DND-41 (cell line): Measurements from ENCODE around the gene FAM83C.

ENCODE experiments used
- EZH2 ChIP-seq: IDR thresholded peaks from 3 replicates; pipeline ENCODE4 v1.6.1; 2012; ENCODE audit warnings: borderline replicate concordance, low read depth, mild to moderate bottlenecking, moderate library complexity, low read length, inconsistent platforms; ENCODE audit not compliant: severe bottlenecking
- TF ChIP-seq, protein P1 (sequence below): IDR thresholded peaks from 2 replicates; pipeline ENCODE4 v1.5.1; 2012; ENCODE audit warnings: borderline replicate concordance, low read length, moderate library complexity, mild to moderate bottlenecking; ENCODE audit not compliant: poor library complexity, severe bottlenecking; ENCODE audit errors: extremely low read depth

DNA sequence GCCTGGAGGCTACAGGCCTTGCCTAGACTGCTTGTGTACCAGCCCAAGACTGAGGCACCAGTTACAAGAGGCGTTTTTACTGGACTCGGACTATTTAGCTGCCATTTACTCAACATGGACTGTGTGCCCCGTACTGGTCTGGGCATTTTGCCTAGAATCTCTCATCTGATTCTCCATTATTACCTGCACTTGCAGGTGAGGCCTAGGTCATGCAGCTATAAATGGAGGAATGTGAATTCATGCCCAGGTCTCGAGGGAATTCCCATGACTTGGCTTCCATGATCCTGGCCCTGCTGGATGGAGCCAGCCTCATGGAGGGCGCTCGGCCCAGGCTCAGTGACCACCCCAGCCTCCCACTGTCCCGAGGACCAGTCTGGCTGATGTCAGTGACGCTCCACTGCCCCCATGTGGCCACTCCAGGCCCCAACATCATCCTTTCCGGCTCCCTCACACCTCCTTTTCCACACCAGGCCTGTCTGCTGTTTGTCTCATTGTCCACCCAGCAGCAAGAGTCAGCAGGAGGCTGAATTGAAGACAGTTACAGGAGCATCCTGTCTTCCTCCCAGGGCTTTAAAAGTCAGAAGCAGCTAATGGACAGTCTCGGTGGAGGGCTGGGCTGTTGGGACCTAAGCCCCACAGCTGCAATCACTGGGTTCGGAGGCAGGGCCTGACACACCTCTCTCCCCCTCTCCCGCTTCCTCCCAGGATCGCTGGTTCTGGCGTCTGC, 23.0 kb downstream of the FAM83C start:
- TF ChIP-seq, protein P1, sequence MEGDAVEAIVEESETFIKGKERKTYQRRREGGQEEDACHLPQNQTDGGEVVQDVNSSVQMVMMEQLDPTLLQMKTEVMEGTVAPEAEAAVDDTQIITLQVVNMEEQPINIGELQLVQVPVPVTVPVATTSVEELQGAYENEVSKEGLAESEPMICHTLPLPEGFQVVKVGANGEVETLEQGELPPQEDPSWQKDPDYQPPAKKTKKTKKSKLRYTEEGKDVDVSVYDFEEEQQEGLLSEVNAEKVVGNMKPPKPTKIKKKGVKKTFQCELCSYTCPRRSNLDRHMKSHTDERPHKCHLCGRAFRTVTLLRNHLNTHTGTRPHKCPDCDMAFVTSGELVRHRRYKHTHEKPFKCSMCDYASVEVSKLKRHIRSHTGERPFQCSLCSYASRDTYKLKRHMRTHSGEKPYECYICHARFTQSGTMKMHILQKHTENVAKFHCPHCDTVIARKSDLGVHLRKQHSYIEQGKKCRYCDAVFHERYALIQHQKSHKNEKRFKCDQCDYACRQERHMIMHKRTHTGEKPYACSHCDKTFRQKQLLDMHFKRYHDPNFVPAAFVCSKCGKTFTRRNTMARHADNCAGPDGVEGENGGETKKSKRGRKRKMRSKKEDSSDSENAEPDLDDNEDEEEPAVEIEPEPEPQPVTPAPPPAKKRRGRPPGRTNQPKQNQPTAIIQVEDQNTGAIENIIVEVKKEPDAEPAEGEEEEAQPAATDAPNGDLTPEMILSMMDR = peak; percentile 87
- no peak for TF ChIP-seq EZH2
